ENCODE results near the gene RNF166.

- no peak for TF ChIP-seq POLR2AphosphoS5 (IDR thresholded peaks at IDR 0.05; ENCODE audit: low read depth, low read length)
- no peak for TF ChIP-seq REST (IDR thresholded peaks at IDR 0.05; ENCODE audit: insufficient read depth in 1 of 2, low read depth in 2 of 2, low read length in 2 of 2)
- no peak for TF ChIP-seq TAF1 (IDR thresholded peaks at IDR 0.05; ENCODE audit: borderline replicate concordance, insufficient read depth, low read length)
Measured at GRCh38 chr16:88746506-88746905, 40.3 kb upstream of the RNF166 start.

All from PFSK-1 (cell line).